ENCODE measurements around the gene SLC4A9.
"Not testable (repeated sequence)": the region's sequence is repeated elsewhere in the genome, so short reads cannot be mapped to it uniquely, and the experiment has no call there.

Gene SLC4A9

DNA sequence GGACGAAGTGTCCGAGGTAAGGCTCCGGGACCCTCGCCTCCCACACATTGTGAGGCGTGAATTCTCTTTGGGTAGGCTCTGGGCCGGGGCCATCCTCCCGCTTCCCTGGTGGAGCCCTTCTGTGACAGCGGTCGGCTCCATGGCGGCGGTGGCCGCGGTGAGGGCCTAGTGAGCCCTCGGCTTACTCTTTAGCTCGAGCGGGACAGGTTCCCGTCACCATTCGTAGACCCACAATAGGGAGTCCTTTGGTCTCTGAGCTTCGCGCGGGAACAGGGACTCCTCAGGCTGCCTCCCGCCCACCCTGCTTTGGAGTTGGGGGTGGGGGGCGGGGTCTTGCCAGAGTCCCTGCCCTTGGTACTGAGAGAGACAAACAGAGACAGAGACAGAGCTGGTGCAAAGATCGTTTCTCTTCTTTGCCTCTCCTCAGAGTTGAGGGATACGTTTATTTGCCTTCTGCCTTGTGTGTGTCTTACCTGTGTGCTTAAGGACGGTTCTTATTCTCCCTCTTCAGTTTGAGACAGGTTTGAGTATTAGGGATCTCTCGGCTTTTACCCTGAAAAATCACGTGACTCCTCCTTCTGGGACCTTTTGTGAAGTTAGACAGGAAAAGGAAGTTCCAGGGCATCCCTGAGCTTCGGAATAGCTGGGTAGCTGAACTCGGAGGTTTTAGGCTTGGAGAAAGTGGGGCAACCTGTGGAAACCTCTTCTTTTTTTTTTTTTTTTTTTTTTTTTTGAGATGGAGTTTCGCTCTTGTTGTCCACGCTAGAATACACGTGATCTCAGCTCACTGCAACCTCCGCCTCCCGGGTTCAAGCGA, 42.5 kb downstream of the SLC4A9 start:
- DNase-seq: peak; percentile 66

DNA sequence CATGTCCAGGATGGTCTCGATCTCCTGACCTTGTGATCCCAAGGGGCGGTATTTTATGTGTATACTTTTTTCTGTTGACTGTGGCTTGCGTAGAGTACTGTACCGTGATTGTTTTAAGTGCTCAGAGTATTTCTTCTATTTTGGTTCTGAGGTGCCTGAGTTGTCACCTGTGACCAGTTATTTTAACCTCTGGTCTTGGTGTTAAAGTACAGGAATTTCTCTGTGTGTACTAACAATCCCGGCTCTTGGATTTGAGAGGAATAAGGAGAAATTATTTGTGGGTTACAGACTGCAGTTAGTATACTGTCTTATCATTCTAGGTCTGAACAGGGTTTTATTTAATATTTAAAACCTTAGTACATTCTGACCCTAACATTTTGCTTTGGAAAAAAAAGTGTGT, 43.6 kb downstream of the SLC4A9 start:
- DNase-seq: no peak

DNA sequence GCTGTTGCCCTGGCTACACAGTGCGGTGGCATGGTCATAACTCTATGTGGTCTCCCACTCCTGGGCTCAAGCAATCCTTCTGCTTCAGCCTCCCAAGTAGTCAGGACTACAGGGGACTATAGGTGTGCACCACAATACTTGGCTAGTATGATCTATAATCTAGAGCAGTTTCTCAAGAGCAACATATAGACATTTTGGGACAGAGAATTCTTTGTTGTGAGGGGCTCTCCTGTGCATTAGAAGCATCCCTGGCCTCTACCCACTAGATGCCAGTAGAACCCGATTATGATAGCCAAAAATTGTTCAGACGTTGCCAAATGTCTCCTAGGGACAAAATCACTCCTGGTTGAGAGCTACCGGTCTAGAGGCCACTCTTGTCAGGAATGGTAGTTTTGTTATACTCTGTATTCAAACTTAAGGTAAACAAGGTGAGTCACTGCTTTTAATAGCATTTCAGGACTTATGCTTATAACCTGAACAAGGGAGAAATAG, 48.8 kb downstream of the SLC4A9 start:
- DNase-seq: no peak

DNA sequence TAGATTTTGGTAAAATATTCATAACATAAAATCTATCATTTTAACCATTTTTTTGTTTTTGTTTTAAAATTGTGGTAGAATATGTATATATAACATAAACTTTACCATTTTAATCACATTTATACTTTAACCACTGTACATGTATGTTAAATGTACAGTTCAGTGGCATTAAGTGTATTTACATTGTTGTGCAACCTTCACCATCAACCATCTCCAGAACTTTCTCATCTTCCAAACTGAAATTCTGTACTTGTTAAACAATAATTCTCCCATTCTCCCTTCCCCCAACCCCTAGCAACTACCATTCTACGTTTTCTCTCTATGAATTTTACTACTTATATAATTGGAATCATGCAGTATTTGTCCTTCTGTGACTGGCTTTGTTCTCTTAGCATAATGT, 53.2 kb downstream of the SLC4A9 start:
- no peak for DNase-seq

DNA sequence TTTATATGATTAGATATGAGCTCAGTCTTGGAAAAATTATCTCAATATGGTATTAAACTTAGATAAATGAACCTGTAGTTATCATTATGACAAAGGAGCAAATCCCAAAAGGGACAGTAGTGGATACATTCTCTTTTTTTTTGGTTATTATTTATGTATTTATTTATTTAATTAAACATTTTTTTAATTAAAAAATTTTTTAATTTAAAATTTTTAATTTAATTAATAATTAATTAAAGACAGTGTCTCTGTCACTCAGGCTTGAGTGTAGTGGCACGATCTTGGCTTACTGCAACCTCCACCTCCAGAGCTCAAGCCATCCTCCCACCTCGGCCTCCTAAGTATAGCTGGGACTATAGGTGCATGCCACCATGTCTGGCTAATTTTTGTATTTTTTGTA, 57.2 kb downstream of the SLC4A9 start:
- DNase-seq: no peak

DNA sequence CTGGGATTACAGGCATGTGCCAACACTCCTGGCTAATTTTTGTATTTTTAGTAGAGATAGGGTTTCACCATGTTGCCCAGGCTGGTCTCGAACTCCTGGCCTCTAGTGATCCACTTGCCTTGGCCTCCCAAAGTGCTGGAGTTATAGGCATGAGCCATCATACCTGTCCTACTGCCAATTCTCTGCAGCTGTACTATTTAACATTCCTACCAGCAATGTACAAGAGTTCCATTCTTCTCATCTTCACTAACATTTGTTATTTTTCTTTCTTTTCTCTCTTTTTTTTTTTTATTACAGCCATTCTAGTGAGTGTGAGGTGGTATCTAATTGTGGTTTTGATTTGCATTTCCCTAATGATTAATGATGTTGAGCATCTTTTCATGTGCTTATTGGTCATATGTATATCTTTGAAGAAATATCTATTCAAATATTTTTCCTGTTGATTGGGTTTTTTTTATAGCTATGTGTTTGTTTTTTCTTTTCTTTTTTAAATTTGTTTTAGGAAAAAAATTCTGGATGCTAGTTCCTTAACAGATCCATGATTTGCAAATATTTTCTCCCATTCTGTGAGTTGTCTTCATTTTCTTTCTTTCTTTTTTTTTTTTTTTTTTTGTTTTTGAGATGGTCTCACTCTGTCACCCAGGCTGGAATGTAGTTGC, 59.0 kb downstream of the SLC4A9 start:
- no peak for DNase-seq

DNA sequence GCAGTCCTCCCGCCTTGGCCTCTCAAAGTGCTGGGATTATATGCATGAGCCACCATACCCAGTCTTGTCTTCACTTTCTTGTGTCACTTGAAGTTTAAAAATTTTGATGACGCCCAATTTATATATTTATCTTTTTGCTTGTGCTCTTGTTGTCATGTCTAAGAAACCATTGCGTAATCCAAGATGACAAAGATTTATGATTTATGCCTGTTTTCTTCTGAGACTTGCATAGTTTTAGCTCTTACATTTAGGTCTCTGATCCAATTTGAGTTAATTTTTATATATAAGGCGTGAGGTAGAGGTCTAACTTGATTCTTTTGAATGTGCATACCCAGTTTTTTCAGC, 60.2 kb downstream of the SLC4A9 start:
- no peak for DNase-seq

DNA sequence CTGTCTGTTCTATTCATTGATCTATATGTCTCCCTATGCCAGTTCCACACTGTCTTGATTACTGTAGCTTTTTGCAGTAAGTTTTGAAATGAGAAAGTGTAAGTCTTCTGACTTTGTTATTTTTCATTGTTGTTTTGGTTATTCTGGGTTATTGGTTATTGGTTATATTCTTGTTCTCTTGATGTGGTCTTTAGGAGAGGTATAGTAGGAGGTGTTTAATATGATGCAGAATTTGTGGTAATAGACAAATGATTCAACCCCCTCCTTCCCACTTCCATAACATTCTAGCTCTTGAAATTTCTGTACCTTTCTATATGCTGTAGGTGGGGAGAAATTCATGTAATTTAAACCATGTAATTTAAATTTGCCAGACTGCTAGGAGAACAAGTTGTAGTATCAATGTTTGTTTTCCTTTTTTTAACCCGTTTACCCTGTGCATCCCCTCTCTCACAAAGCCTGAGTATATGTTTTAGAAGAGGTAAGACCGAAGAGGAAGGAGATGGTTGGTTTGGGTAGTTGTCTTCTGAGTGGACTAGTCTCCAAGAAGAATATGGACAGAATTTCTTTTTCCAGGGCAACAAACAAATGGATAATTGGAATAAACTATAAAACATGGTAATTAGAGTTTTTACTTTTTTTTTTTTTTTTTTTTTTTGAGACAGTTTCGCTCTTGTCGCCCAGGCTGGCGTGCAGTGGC, 60.8 kb downstream of the SLC4A9 start:
- no peak for DNase-seq

DNA sequence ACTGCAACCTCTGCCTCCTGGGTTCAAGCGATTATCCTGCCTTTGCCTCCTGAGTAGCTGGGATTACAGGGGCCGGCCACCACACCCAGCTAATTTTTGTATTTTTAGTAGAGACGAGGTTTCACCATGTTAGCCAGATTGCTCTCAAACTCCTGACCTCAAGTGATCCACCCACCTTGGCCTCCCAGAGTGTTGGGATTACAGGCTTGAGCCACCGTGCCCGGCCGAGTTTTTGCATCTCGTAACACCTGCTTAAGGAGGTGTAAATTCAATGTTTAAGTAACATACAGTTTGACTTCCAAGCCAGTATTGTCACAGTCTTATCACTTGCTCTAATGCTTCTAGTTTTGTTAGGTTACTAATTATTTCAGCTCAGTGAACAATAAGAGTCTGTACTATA, 61.4 kb downstream of the SLC4A9 start:
- DNase-seq: not testable (repeated sequence)

DNA sequence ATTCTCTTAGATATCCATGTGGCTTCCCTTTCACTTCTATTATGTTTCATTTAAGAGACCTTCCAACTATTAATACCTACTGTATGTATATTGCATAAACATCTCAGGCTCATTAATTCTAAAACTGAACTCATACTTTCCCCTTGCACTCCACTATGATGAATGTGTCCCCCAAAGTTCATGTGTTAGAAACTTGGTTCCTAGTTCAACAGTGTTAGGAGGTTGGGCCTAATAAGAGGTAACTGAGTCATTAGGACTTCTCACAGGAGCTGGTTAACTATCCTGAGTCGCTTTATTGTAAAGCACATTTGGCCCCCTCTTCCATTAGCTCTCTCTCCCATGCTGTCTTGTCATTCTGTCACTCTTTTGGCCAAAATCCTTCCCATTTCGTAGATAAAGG, 63.6 kb downstream of the SLC4A9 start:
- DNase-seq: no peak

DNA sequence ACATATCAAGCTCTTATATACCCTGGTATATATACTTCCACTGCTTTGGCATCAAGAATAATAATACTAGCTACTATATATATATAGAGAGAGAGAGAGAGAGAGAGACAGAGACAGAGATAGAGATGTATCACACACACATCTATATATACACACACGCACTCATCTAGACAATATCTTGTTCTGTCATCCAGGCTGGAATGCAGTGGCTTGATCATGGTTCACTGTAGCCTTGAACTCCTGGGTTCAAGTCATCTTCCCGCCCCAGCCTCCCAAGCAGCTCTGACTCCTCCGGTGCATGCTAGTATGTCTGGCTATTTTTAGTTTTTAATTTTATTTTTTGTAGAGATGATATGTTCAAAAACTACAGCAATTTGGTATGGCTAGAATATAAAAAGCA, 64.1 kb downstream of the SLC4A9 start:
- no peak for DNase-seq

Measured in activated naive CD4-positive, alpha-beta T cell treated with anti-CD3 and anti-CD28 coated beads, Interleukin-2, amount 50 U/mL, for 16 hours (primary cell).